ENCODE results near the gene C2CD4B.

Gene C2CD4B

GRCh38 chr15:62118520-62119226, 46.4 kb downstream of the C2CD4B start:
- DNase-seq = no peak

- no peak for DNase-seq
Measured at GRCh38 chr15:62115847-62116246, 49.2 kb downstream of the C2CD4B start.
